Neural cell (in vitro differentiated cells): ENCODE results near the gene PPP2R1A. TPM values are rescaled to one million over a fixed set of nuclear protein-coding genes. Genes with fewer than 3 reads are reported as not detected.

Source experiments
- H2AFZ ChIP-seq: fragments of 200-600, 300-800 bp; sonication (generic), shearing (Covaris generic); 2 replicates; pipeline ENCODE4 v1.6.0; 2014; ENCODE audit warnings: low read depth, mild to moderate bottlenecking, antibody characterized with exemption, low read length, moderate library complexity
- H3F3A ChIP-seq: fragments of 200-600 bp; shearing (Covaris generic); 2 replicates; pipeline ENCODE4 v1.6.1; 2016; ENCODE audit warnings: mild to moderate bottlenecking, moderate library complexity, mixed read lengths, antibody characterized with exemption, low read length; ENCODE audit not compliant: insufficient read depth, poor library complexity, severe bottlenecking
- H3K27ac ChIP-seq: fragments of 200-600, 300-800 bp; sonication (generic), shearing (Covaris generic); 2 replicates; pipeline ENCODE4 v1.5.1; 2014; ENCODE audit warnings: mild to moderate bottlenecking, low read length, moderate library complexity
- H3K27me3 ChIP-seq: fragments of 300-800, 200-600 bp; sonication (generic), shearing (Covaris generic); 2 replicates; pipeline ENCODE4 v1.6.0; 2014; ENCODE audit warnings: mild to moderate bottlenecking, low read depth, low read length, moderate library complexity; ENCODE audit not compliant: insufficient read depth
- H3K36me3 ChIP-seq: fragments of 300-800, 200-600 bp; sonication (generic), shearing (Covaris generic); 2 replicates; pipeline ENCODE4 v1.5.1; 2014; ENCODE audit warnings: mild to moderate bottlenecking, antibody characterized with exemption, low read length, moderate library complexity; ENCODE audit not compliant: insufficient read depth
- H3K4me2 ChIP-seq: fragments of 300-800, 200-600 bp; sonication (generic), shearing (Covaris generic); 2 replicates; pipeline ENCODE4 v1.6.0; 2014; ENCODE audit warnings: mild to moderate bottlenecking, low read length
- H3K4me3 ChIP-seq: fragments of 300-800, 200-600 bp; sonication (generic), shearing (Covaris generic); 2 replicates; pipeline ENCODE4 v1.5.1; 2014; ENCODE audit warnings: mild to moderate bottlenecking, low read length, moderate library complexity
- H3K79me2 ChIP-seq: fragments of 200-600 bp; shearing (Covaris generic); replicated peaks from 2 replicates; pipeline ENCODE4 v1.6.0; 2014; ENCODE audit warnings: mild to moderate bottlenecking, low read length, moderate library complexity; ENCODE audit not compliant: insufficient read depth
- H3K9ac ChIP-seq: fragments of 300-800, 200-600 bp; sonication (generic), shearing (Covaris generic); 2 replicates; pipeline ENCODE4 v1.6.1; 2016; ENCODE audit warnings: mild to moderate bottlenecking, low read length, mixed read lengths
- H3K9me2 ChIP-seq: fragments of 200-600 bp; shearing (Covaris generic); 2 replicates; pipeline ENCODE4 v1.6.1; 2016; ENCODE audit warnings: mild to moderate bottlenecking, low read length, mixed read lengths; ENCODE audit not compliant: insufficient read depth
- H3K9me3 ChIP-seq: fragments of 200-600, 300-800 bp; sonication (generic), shearing (Covaris generic); 2 replicates; pipeline ENCODE4 v1.6.1; 2016; ENCODE audit warnings: mild to moderate bottlenecking, mixed run types, low read length, moderate library complexity, mixed read lengths
- H4K20me1 ChIP-seq: fragments of 200-600 bp; shearing (Covaris generic); 2 replicates; pipeline ENCODE4 v1.6.1; 2016; ENCODE audit warnings: mild to moderate bottlenecking, mixed run types; ENCODE audit not compliant: insufficient read depth
- CTCF ChIP-seq: fragments of 450-650 bp; IDR thresholded peaks from 2 replicates; pipeline ENCODE4 v1.5.1; 2014; ENCODE audit warnings: antibody characterized with exemption, mild to moderate bottlenecking, moderate library complexity; ENCODE audit not compliant: poor library complexity, severe bottlenecking
- EP300 ChIP-seq: fragments of 450-650 bp; conservative IDR thresholded peaks from 2 replicates; pipeline ENCODE4 v1.6.1; 2014; ENCODE audit warnings: antibody characterized with exemption, mild to moderate bottlenecking, moderate library complexity; ENCODE audit not compliant: poor library complexity, severe bottlenecking
- EZH2 ChIP-seq: fragments of 200-600, 300-800 bp; shearing (Covaris generic), sonication (generic); IDR thresholded peaks from 2 replicates; pipeline ENCODE4 v1.6.1; 2014; ENCODE audit warnings: antibody characterized with exemption, low read length, borderline replicate concordance, mild to moderate bottlenecking; ENCODE audit not compliant: insufficient read depth, poor library complexity, severe bottlenecking
- MXI1 ChIP-seq: fragments of 450-650 bp; conservative IDR thresholded peaks from 2 replicates; pipeline ENCODE4 v1.6.1; 2014; ENCODE audit warnings: antibody characterized with exemption, mild to moderate bottlenecking; ENCODE audit not compliant: poor library complexity, severe bottlenecking
- POLR2AphosphoS5 ChIP-seq: IDR thresholded peaks from 2 replicates; pipeline ENCODE4 v1.6.1; 2012
- RAD21 ChIP-seq: fragments of 450-650 bp; conservative IDR thresholded peaks from 2 replicates; pipeline ENCODE4 v1.6.1; 2014; ENCODE audit warnings: antibody characterized with exemption, mild to moderate bottlenecking, moderate library complexity
- REST ChIP-seq: IDR thresholded peaks from 2 replicates; pipeline ENCODE4 v1.6.1; 2012; ENCODE audit warnings: borderline replicate concordance
- SMC3 ChIP-seq: fragments of 450-650 bp; conservative IDR thresholded peaks from 2 replicates; pipeline ENCODE4 v1.6.1; 2014; ENCODE audit warnings: antibody characterized with exemption, mild to moderate bottlenecking, moderate library complexity; ENCODE audit not compliant: poor library complexity
- TAF1 ChIP-seq: IDR thresholded peaks from 2 replicates; pipeline ENCODE4 v1.6.1; 2012; ENCODE audit warnings: low read depth
- polyA plus RNA-seq: library from polyadenylated mRNA; depleted of rRNA; stranded (reverse); fragments of >200 nt; gene quantifications from 2 replicates; pipeline ENCODE4 v1.2.3, GENCODE V29; 2014

The PPP2R1A gene
- polyA plus RNA-seq, 1 donor from 2014 or later, result 394 TPM

GRCh38 chr19:52231154-52231910, 41.5 kb downstream of the PPP2R1A start:
- H2AFZ ChIP-seq, result no peak overlapping the region
- no peaks in the 10 kb centered on the region for H3K9me3 ChIP-seq
- H3F3A ChIP-seq, result no peaks in the 10 kb centered on the region
- no peaks in the 10 kb centered on the region for H4K20me1 ChIP-seq
- no peak overlapping the region for H3K4me3 ChIP-seq
- no peaks in the 10 kb centered on the region for H3K27me3 ChIP-seq
- no peak overlapping the region for H3K4me2 ChIP-seq
- H3K36me3 ChIP-seq, result peaks cover 5% of the 10 kb centered on the region
- no peaks in the 10 kb centered on the region for H3K79me2 ChIP-seq
- no peaks in the 10 kb centered on the region for H3K9me2 ChIP-seq
- TF ChIP-seq SMC3 (no peak), TAF1 (no peak), CTCF (no peak), MXI1 (no peak), EZH2 (no peak), REST (no peak), RAD21 (no peak), EP300 (no peak), POLR2AphosphoS5 (no peak)
- H3K27ac ChIP-seq, result no peak overlapping the region
- no peak overlapping the region for H3K9ac ChIP-seq

GRCh38 chr19:52234406-52234805, 44.6 kb downstream of the PPP2R1A start:
- no peak overlapping the region for H3K9ac ChIP-seq
- H3K4me3 ChIP-seq, result no peak overlapping the region
- TF ChIP-seq SMC3 (no peak), TAF1 (no peak), MXI1 (no peak), POLR2AphosphoS5 (no peak), EZH2 (no peak), EP300 (no peak), CTCF (no peak), RAD21 (no peak), REST (no peak)
- no peak overlapping the region for H3K4me2 ChIP-seq
- no peaks in the 10 kb centered on the region for H4K20me1 ChIP-seq
- no peaks in the 10 kb centered on the region for H3K9me3 ChIP-seq
- H3K27ac ChIP-seq, result no peak overlapping the region
- no peak overlapping the region for H2AFZ ChIP-seq
- H3K9me2 ChIP-seq, result no peaks in the 10 kb centered on the region
- no peaks in the 10 kb centered on the region for H3K27me3 ChIP-seq
- H3F3A ChIP-seq, result no peaks in the 10 kb centered on the region
- H3K79me2 ChIP-seq, result no peaks in the 10 kb centered on the region
- H3K36me3 ChIP-seq, result no peaks in the 10 kb centered on the region
